NOMO-1 treated with DMSO at 0.1 percent for 48 hours (cell line): ENCODE data around the gene BACH2.
"Not testable (repeated sequence)": the region's sequence is repeated elsewhere in the genome, so short reads cannot be mapped to it uniquely, and the experiment has no call there.

Source experiments
- DNase-seq: peaks from one replicate; lab custom pipeline; 2025; ENCODE audit not compliant: unreplicated experiment; lab: John Stamatoyannopoulos, UW

Gene BACH2

GRCh38 chr6:90216072-90216977 lies 80.3 kb downstream of the BACH2 start:
- peak; percentile 55 for DNase-seq

DNA sequence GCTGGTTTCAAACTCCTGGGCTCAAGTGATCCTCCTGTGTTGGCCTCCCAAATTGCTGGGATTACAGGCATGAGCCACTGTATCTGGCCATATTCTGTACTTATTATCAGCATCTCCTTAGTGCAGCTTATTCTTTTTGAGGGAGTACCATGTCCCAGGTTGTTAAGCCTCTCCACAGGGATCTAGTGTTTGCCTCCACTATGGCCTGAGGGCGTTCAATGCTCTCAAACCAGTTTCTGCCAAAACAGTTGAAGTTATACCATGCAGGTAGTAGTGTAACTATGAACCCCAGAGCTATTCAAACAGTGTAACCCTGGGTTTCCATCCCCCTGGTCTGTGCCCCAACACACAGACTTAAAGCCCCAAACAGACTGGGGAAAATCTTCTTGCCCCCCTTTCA lies 81.7 kb downstream of the BACH2 start:
- DNase-seq: no peak

DNA sequence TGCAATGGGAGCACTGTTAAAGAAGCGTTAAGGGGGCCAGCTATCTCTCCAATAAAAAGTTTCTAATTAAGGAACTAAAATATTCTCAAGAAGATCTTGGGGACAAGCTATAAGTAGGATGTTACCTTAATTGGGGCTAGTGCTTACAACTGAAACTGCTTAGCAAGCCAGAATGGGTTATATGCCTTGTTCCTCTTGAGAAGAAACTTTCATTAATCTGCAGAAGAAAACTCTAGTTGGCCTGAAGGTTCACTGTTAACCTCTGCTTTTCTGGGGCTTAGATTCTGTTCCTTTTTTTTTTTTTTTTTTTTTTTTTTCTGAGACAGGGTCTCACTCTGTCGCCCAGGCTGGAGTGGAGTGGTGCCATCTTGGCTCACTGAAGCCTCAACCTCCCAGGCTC lies 82.2 kb downstream of the BACH2 start:
- DNase-seq: peak; percentile 63

DNA sequence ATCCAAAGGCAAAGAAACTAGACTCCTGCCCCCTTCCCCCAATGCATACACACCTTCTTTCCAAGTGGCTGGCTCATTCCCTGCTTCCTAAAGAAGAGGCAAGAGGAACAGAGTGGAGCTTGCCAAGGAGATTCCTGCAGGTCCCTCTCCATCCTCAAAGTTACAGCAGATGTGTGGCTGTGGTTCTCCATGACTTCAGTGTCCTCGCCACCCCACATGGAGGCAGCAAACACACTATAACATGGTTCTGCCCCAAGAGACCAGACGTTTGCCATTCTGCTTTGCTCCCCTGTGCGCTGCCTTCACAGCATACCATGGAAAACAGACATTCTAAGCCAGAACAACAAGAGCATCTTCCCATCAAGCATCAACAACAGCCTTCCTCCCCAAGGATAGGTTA lies 84.4 kb downstream of the BACH2 start:
- DNase-seq: no peak

- no peak for DNase-seq
Measured at GRCh38 chr6:90209527-90209926, 87.1 kb downstream of the BACH2 start.

DNA sequence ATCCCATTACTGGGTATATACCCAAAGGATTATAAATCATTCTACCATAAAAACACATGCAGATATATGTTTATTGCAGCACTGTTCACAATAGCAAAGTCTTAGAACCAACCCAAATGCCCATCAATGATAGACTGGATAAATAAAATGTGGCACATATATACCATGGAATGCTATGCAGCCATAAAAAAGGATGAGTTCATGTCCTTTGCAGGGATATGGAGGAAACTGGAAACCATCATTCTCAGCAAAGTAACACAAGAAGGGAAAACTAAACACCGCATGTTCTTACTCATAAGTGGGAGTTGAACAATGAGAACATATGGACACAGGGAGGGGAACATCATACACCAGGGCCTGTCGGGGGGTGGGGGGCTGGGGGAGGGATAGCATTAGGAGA lies 88.0 kb downstream of the BACH2 start:
- not testable (repeated sequence) for DNase-seq

- DNase-seq: no peak
Measured at GRCh38 chr6:90204327-90205056, 92.2 kb downstream of the BACH2 start.

- no peak for DNase-seq
Measured at GRCh38 chr6:90203672-90204071, 93.0 kb downstream of the BACH2 start.

DNA sequence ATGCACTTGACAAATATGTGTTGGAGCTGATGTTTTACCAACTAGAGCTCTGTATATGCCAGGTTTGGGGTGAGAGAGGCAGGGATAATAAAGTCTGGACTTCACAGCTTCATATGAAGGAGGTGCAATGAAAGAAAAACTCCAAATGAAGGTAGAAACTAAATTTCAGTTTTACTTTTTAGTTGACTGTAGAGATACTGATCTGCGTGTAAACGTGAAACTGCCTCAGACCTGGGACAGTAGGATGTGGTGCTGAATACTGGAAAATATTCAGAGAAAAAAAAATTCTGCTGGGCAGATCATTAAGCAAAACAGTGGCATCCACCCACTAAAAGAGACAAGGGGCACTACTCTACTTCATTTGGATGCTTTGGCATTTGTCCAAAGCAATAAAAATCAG lies 94.5 kb downstream of the BACH2 start:
- DNase-seq: no peak

DNA sequence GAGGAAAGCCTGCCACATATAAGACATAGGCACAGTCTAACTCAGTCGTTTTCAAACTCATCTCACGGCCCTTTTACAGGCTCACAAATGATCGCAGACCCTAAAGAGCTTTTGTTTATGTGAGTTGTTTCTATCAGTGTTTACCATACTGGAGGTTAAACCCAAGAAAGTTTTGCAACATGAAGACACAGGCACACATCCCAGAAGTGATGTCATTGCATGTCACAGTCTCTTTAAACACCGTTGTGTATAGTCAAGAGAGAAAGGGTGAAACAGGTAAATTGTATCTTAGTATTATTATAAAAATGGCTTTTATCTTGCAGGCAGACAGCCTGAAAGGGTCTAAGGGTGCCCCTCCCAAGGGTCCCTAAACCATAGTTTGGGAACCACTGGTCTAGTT lies 96.7 kb downstream of the BACH2 start:
- no peak for DNase-seq

GRCh38 chr6:90198758-90199425 lies 97.8 kb downstream of the BACH2 start:
- no peak for DNase-seq

DNA sequence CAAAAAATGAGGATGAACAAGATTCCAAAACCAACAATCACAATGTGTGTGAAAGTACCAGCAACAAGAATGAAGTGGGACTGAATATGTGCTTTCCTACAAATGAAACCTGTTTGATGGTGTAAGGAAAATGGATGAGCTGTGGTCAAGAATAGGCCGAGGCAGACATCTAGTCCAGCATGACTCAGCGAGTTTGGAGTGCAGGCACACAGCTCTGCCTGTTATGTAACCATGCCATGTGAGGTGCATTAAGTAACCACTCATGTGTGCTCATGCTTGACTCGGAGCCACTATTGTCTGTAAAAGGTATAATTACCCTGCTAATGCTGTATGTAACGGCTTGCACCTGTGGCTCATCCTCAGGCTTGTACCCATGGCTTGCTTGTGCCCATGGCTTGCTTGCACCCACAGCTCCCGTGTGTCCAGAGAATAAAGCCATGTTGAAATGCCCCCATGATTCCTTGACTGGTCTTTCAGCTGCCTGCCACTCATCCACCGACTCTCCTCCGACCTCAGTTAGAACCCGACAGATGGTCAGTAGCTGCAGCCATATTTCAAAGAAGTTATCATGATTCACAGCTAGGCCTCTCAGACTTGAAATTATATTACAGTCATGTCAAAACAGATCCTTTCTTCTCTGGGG lies 98.7 kb downstream of the BACH2 start:
- DNase-seq: peak; percentile 50

DNA sequence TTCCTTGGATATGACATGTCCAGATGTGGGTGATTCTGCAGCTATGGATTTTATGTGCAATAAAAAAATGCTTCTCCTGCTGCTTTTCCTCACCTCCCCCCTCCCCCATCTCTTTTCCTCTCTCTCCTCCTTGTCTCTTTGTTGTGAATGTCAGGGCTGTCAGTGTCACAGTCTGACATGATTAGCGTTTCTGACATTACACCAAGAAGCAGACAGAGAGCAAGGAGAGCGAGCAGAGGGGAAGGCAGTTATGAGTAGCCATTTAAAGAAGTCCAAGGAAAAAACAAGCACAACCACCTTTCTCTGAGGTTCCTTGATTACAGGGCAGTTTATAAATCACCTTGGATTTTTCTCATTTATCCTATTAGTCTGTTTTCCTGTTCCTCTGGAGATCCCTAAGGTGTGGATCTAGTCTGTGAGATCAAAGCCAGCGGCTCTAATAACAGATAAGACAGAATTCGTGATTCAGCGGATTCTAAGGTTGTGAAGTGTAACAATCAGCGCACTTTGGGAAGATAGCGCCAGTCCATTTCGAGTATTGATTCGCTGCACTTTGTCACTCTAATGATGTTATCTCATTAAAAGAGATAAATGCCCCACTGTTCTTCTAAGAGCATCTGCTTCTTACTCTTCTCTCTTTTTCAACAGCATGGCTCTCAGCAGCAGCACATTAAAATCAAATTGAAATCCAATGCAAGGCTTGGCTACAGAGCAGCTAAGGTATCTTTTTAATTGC lies 101.4 kb downstream of the BACH2 start:
- no peak for DNase-seq

GRCh38 chr6:90194371-90194841 lies 102.2 kb downstream of the BACH2 start:
- no peak for DNase-seq

GRCh38 chr6:90193359-90193758 lies 103.3 kb downstream of the BACH2 start:
- DNase-seq: no peak

GRCh38 chr6:90192857-90193256 lies 103.8 kb downstream of the BACH2 start:
- no peak for DNase-seq

DNA sequence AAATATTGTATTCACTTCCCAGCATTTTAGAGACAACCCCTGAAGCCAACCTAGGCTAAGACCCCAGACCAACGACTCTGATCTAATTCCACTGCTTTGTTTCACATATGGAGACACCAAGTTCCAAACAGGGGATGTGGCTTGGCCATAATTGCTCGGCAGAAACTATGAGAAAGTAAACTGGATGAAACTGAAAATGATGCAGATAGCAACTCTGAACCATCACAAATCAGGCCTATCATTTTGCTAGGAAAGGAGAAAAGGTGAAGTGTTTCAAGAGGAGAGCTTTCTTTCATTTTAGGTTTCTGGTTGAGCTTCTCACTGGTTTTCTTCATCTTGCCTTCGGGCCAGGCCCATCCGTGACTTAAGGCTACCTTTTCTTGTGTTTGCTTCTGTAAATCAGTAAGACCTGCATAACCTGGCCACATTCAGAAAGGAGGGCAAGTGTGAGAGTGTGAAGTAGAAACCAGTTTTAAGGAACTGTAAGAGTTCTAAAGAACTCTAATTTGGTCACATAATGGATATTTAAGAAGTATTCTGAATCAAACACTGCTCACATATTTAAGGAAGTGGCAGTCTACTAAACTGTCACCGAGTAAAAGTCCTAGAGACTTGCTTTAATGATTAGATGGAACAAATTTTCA lies 105.8 kb downstream of the BACH2 start:
- DNase-seq: peak; percentile 34

- DNase-seq: no peak
Measured at GRCh38 chr6:90190131-90190530, 106.5 kb downstream of the BACH2 start.

DNA sequence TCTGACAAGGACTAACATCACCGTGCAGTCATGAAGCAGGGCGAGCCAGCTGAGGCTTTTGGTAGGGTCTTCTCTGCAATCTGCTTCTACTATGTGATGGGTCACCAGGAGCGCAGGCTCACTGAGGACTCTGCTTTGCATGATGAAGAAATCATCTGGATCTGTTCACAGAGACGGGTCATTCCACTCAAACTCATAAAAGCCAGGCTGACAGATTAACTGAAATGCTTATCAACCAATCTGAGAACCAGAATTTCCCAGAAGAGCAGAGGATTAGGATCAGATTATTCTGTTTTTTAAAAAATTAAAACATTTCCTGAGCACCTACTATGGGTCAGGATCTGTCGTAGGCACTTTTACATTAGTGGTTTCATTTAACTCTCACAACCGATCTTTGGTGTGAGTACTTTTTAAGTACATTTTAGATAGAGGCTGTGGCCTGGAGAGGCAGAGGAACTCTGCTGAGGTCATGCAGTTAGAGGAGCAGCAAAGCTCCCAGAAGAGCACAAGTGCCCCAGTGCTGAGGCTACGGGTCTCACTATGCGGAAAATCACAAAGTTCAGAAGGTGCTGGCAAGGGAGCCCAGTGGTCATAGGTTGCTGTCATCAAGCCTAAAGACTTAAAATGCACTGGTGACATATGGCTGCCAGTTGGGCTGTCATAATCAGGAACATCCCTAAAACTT lies 109.1 kb downstream of the BACH2 start:
- DNase-seq: peak; percentile 75
